Ramos (cell line): ENCODE measurements around the gene ADAMTS2.

Experiments used
- in situ Hi-C: fragments of 300-500 bp; cut with MboI; formaldehyde crosslinking; loops from one replicate; pipeline ENCODE4 v1.14.3; 2022; ENCODE audit warnings: low sequenced_read_pairs; ENCODE audit not compliant: unreplicated experiment

The ADAMTS2 gene

GRCh38 chr5:179124273-179124852 lies 220.9 kb downstream of the ADAMTS2 start:
- in situ Hi-C loops, result no loop called here

DNA sequence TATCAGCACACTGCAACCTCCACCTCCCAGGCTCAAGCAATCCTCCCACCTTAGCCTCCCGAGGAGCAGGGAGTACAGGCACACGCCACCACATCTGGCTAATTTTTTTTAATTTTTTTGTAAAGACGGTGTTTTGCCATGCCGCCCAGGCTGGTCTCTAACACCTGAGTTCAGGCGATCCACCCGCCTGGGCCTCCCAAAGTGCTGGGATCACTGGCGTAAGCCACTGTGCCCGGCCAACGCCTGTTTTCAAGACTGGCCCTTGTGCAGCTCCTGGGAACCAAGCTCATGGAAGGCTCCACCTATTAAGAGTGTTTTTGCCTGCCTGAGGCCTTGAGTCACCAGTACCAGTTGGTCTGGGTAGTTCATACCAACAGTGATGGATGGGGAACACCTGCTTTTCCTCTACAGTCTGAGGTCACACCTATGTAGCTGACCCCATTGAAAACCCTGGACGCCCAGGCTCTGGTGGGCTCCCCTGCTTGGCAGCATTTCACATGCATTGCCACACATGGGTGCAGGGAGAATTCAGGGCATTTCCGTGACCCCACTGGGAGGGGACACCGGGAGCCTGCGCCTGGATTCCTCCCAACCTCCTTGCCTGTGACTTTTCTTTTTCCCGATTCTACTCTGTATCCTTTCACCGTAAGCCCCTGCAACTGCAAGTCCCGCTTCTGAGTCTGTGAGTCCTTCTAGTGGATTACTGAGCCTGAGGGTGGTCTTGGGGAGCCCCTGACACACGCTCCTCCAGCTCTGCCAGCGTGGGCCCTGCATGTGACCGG lies 221.6 kb downstream of the ADAMTS2 start:
- in situ Hi-C loops, result no loop called here

- in situ Hi-C loops, result no loop called here
Measured at GRCh38 chr5:179123109-179123426, 222.2 kb downstream of the ADAMTS2 start.

DNA sequence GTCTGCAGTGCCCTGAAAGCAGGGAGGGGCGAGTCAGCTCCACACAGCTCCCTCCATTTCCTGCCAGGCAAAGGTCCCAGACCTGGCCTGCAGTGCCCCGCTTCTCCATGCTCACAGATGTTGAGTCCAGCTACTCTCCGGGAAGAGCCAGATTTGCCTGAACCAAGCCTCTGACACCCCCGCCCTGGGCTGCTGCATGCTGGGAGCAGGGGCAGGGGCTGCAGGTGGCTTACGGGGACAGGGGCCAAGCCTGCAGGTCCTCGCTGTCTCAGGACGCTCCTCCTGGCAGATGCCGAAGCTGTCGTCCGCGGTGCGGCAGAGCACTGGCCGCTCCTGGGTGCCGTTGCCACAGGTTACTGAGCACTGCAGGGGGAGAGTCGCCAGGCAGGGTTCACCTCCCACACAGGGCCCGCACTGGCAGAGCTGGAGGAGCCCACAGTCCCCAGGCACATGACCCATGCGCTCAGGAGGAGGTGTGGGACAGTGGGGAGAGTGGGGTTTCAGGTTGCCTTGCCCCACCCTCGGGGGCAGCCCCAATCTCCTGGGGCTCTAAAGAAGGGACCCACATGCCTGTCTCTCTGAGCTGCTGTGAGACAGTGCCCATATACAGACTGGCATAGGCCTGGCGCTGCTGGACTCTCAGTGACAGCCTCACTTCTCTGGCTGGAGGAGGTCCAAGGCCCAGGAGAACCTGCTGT lies 222.7 kb downstream of the ADAMTS2 start:
- in situ Hi-C loops, result no loop called here

GRCh38 chr5:179121667-179122111 lies 223.6 kb downstream of the ADAMTS2 start:
- in situ Hi-C loops, result no loop called here

DNA sequence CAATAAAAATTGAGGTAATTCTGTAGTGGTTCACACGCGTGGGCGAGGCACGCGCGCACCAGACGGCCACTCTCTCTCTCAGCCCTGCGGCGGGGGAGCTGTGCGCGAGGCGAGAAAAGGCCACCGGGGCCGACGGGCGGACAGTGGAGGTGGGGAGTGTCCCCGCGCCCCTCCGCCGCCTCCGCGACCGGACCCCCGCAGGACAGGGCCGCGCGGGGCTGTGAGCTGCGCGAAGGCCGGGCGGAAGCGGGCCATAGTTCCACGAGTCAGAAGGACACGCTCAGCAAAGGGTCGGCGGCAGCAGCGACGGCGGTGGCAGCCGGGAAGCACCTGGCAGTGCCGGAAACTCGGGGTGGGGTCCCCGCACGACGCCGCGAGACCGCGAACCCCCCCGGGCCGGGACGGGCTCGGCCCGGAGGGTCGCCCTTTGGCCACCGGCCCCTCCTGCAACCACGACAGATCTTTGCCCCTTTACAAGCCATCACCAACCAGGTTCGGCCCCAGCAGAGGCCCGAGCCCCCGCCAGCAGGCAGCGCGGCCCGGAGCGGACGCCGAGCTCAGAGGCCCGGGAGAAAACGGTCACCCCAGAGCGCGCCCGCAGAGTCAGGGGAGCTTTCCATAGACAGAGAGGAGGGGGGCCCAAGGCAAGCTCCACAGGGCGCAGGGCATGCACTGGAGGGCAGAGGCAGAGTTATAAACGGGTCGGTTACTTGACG lies 224.2 kb downstream of the ADAMTS2 start:
- in situ Hi-C loops, result no loop called here

DNA sequence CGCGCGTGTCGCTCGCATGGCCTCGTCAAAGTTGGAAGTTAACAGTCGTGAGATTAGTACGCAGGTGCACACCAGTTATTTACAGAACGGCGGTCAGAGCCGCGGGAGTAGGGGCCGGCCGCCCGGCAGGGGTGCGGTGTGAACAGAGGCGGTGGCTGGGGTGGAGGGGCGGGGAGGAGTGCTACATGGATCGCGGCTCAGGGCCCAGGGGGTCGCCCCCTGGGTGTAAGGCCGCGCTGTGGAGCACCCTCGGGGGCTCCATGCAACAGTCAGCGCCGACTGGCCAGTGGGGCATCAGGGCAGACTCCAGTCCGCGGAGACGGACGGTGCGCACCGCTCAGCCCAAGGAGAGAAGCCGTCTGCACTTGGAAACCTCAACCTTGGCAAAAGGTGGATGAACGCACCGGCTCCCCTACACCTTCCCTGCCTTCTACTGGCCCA lies 224.8 kb downstream of the ADAMTS2 start:
- in situ Hi-C loops, result no loop called here

DNA sequence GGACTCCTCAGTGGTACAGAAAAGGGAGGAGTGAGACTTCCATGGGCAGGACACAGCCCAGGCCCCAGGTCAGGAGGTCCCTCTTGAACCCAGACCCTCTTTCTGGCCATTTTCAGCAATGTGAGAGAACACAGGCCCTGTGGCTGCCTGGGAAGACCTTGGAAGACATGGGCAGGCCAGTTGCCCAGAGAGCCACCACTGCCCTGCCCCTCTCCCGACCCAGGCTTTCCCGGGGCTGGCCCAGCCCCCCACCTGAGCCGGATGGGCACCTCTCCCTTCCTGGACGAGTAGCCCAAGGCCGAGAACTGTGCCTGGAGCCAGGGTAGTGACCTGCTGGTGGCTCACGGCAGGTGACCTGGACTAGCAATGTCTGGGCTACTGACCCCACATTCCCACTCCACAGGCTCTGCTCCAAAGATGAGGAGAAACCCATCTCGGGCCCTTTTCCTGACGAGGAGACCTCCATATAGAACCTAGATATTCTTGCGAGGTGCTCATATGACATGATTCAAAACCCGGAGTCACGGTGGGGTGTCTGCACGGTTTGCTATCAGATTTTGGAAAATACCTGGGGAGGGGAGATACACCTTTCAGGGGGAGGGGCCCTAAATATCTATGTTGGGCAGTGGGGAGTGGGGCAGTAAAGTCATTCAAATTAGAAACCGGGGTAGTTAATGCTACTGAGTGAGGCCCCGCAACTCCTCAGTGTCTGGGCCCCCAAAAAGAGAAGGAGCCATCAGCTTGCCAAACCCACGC lies 225.7 kb downstream of the ADAMTS2 start:
- in situ Hi-C loops, result no loop called here

- in situ Hi-C loops, result no loop called here
Measured at GRCh38 chr5:179118756-179119414, 226.4 kb downstream of the ADAMTS2 start.

GRCh38 chr5:179118338-179118737 lies 226.9 kb downstream of the ADAMTS2 start:
- in situ Hi-C loops, result no loop called here

GRCh38 chr5:179115845-179116524 lies 229.3 kb downstream of the ADAMTS2 start:
- in situ Hi-C loops, result no loop called here

GRCh38 chr5:179115307-179115706 lies 230.0 kb downstream of the ADAMTS2 start:
- in situ Hi-C loops, result no loop called here

DNA sequence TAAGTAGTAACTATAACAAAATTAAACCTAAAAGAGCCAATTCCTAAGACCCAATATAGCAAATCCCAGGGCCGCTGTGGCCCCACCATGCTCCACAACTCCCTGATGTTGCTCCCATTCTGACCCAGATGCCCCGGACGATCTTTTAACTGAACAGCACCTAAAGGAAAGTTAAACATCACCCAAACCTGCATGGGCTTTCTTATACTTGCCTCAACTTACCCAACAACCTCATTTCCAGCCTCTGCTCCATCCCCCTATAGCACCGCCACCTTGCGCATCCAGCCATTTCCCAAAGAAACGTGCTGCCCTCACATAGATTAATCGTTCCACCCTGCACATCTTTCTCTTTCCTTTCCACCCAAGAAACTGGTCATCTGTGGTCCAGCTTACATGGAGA lies 230.5 kb downstream of the ADAMTS2 start:
- in situ Hi-C loops, result no loop called here

DNA sequence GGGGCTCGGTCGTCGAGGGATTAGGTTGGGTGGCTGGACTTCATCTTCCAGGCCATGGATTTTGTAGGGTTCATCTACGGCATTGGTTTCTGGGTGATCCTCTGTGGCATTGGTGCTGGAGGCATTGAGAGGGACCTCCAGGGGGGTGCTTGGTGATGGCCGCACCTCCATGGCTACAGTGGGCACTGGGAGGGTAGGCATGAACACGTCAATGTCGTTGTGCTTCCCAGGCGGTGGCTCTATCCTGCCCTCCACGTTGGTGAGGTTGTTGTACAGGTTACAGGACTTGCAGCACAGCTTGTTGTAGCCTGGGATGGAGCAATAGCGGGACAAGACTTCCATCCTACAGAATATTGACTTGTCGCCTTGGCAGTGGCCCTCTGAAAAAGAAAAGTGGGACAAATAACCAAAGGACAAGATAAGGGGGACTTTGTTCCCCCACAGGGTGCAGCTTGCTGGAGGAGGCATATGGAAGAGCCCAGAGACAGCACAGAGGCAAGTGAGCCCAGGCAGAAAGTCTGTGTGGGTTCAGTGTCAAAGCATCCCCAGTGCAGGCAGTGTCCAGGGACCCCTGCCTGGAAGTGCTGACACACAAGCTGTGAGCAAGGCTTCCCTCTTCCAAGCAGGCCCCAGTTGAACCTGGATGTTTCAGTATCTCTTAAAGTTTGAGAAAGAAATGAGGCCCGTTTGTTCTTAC lies 231.2 kb downstream of the ADAMTS2 start:
- in situ Hi-C loops, result no loop called here

DNA sequence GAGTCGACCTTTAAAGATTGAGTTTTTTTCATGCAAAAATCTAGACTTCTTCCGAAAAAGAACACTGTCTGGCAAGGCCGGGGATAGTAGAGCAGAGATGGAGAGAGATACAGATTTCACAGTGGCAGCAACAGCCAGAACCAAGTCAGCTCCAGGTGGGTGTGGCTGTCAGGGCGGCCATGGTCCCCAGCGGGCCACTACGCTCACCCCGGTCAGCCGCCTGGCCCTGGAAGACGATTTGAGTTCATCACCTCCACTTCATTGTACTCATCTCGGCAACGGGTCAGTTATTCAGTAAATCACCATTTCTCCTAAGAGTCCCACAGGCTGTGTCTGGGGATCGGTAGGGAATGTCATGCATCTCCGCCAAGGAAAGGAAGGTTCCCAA lies 232.1 kb downstream of the ADAMTS2 start:
- in situ Hi-C loops, result no loop called here

DNA sequence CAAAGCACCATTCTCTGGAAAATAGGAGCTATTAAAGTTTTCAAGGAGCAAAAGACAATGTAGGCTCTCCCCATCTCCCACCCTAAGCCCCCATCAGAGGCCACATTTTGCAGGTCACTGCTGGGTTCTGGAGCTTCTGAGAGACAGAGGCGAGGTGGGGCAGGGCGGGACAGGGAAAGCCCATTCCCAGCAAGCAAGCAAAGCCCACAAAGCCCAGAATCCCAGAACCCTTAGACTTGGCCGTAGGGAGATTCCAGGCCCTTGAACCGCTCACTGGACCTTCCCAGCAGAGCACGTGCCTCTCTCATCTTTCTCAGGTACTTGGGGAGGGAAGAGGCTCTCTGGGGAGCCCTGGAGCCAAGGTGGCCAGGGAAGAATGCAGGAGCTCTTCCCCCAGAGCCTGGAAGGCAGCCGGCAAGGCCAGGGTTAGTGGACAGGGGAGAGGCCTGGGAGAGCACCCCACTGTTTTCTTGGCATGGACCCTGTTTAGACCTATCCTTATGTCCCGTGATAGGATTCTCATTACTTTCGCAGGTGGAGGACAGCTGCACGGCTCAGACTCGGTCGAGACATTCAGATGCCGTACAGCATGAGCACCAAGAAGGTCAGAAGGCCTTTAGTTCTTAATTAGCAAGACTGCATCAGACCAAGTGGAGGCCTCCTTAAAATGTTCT lies 232.7 kb downstream of the ADAMTS2 start:
- in situ Hi-C loops, result no loop called here

GRCh38 chr5:179111267-179112207 lies 233.7 kb downstream of the ADAMTS2 start:
- in situ Hi-C loops, result no loop called here
